ENCODE measurements around the gene GALNT2.

GALNT2 gene

GRCh38 chr1:230226814-230227213, 159.8 kb downstream of the GALNT2 start:
- H3K4me3 ChIP-seq (ENCODE audit: low read depth, low read length): no peak overlapping the region
- TF ChIP-seq, protein P1, sequence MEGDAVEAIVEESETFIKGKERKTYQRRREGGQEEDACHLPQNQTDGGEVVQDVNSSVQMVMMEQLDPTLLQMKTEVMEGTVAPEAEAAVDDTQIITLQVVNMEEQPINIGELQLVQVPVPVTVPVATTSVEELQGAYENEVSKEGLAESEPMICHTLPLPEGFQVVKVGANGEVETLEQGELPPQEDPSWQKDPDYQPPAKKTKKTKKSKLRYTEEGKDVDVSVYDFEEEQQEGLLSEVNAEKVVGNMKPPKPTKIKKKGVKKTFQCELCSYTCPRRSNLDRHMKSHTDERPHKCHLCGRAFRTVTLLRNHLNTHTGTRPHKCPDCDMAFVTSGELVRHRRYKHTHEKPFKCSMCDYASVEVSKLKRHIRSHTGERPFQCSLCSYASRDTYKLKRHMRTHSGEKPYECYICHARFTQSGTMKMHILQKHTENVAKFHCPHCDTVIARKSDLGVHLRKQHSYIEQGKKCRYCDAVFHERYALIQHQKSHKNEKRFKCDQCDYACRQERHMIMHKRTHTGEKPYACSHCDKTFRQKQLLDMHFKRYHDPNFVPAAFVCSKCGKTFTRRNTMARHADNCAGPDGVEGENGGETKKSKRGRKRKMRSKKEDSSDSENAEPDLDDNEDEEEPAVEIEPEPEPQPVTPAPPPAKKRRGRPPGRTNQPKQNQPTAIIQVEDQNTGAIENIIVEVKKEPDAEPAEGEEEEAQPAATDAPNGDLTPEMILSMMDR (IDR thresholded peaks at IDR 0.05; ENCODE audit: borderline replicate concordance, insufficient read depth, low read depth, low read length): no peak

DNA sequence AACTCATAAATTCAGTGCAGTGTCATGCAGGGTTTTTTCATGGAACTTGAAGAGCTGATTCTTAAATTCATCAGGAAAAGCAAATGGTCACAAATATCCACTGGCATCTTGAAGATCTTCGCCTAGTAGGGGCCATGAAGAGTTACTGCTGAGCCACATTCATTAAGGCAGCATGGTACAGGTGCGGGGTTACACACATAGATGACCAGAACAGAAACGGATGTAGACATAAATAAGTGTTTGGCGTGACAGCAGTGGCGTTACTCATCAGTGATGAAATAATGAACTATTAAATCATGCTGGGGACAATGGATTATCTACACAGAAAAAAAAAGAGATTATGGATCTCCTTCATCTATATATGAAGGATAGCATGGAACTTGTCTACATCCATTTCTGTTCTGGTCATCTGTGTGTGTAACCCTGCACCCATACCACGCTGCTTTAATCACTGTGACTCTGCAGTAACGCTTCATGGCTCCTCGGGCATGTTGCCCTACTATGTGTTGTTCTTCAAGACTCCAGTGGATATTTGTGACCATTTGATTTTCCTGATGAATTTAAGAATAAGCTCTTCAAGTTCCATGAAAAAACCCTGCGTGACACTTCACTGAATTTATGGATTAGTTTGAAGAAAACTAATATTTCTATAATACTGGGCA, 161.3 kb downstream of the GALNT2 start:
- no peak overlapping the region for H3K4me3 ChIP-seq (ENCODE audit: low read depth, low read length)
- TF ChIP-seq, protein P1 (IDR thresholded peaks at IDR 0.05; ENCODE audit: borderline replicate concordance, insufficient read depth, low read depth, low read length): no peak

- TF ChIP-seq, protein P1 (IDR thresholded peaks at IDR 0.05; ENCODE audit: borderline replicate concordance, insufficient read depth, low read depth, low read length): no peak
- no peak overlapping the region for H3K4me3 ChIP-seq (ENCODE audit: low read depth, low read length)
Observed at GRCh38 chr1:230230273-230230672, 163.2 kb downstream of the GALNT2 start.

DNA sequence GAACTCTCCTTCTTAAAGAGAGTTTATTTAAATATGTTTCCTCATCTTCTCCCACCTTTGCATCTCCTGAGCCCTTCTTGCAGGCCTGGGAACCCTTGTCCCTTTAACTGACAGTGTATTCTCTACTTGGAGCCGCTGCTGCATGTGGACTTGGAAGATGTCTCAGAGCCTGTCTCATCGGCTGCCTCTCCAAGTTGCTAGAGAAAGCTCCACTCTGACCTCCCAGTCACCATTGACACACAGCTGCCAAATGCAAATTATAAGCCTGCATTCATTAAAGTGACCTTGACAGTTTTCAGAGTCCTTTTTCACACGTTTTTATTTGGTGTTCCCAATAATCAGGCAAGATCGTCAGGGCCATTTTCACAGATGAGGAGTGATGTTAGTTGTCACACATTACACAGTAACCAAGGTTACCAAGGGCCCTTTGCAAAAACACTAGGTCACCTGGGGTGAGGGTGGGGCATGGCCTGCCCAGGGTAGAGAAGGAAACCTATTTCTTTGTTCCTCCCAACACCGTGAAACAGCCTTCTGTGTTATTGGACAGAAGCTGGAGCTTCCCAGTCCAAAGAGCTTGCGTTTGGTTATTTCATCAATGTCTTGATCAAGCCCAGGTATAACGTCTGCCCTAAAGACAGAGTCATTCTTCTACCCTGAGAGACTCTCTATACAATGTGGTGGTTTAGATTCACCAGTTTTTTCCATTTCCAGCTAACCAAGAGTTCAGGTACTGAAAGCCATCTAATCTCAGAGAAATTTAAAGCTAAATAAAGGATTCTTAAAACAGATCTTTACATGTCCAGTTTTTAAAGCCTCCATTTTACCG, 164.1 kb downstream of the GALNT2 start:
- TF ChIP-seq, protein P1 (IDR thresholded peaks at IDR 0.05; ENCODE audit: borderline replicate concordance, insufficient read depth, low read depth, low read length): no peak
- no peak overlapping the region for H3K4me3 ChIP-seq (ENCODE audit: low read depth, low read length)

DNA sequence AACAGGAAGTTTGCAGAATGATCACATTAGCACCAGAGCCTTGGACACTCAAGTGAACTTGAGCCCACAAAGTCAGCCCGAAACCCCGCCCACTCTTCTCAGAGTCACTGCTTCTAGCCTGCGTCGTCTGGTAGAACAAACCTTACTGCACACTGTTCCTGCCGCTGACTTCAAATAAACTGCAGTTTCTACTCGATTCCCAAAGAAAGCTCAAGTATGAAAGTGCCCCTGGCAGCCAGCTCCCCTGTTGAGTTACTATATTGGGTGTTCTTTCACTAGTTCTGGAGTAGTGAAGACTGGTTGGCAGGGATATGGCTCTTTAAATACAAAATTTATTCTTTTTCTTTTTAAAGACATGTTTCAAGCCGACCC, 164.7 kb downstream of the GALNT2 start:
- no peak overlapping the region for H3K4me3 ChIP-seq (ENCODE audit: low read depth, low read length)
- TF ChIP-seq, protein P1 (IDR thresholded peaks at IDR 0.05; ENCODE audit: borderline replicate concordance, insufficient read depth, low read depth, low read length): no peak

GRCh38 chr1:230232371-230232771, 165.3 kb downstream of the GALNT2 start:
- TF ChIP-seq, protein P1 (IDR thresholded peaks at IDR 0.05; ENCODE audit: borderline replicate concordance, insufficient read depth, low read depth, low read length): no peak
- no peak overlapping the region for H3K4me3 ChIP-seq (ENCODE audit: low read depth, low read length)

DNA sequence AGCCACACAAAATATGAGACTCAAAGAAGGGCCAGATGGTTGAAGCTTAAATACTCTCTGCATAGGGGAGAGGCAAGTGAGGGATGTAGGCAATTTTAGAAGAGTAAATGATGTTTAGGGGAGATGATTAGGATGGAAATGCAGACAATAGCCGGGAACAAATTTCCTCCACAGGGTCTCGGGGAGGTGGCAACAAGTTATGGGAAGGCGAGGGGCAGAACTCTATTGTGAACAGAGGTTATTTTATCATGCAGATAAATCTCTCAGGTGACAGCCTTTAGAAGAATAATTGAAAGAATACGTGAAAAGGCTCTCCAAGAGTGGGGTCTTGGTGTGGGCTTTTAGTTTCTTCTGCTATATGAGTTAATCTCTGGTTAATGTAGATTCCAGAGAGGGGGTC, 166.7 kb downstream of the GALNT2 start:
- H3K4me3 ChIP-seq (ENCODE audit: low read depth, low read length): no peak overlapping the region
- TF ChIP-seq, protein P1 (IDR thresholded peaks at IDR 0.05; ENCODE audit: borderline replicate concordance, insufficient read depth, low read depth, low read length): no peak

All from GM12875 (cell line).